A673 (cell line): ENCODE results near the gene CCDC154. TPM values are rescaled to one million over a fixed set of nuclear protein-coding genes. Genes with fewer than 3 reads are reported as not detected.

Experiments
- BruUV-seq: library from RNA; stranded (reverse); fragments of 400-500 nt; replicated peaks from 2 replicates; lab custom pipeline; 2021; lab: Mats Ljungman, UMichigan
- CTCF ChIA-PET: fragments of 300-600 bp; sonication (Branson Sonifier 250); formaldehyde crosslinking; loops from one replicate; lab custom pipeline; 2022; ENCODE audit warnings: antibody characterized with exemption; lab: Charles Lee
- POLR2A ChIA-PET: fragments of 300-600 bp; sonication (Branson Sonifier 250); formaldehyde crosslinking; loops from one replicate; lab custom pipeline; 2022; ENCODE audit warnings: antibody characterized with exemption; ENCODE audit not compliant: low non-redundant PET; lab: Charles Lee
- DNase-seq: peaks from one replicate; pipeline ENCODE4 v3.0.0-alpha.2; 2015; ENCODE audit warnings: low spot score
- H3K27ac ChIP-seq: fragments of 200-600 bp; sonication (generic); 2 replicates; pipeline ENCODE4 v1.5.1; 2016; ENCODE audit warnings: mixed run types, low read depth, mild to moderate bottlenecking, mixed read lengths, antibody characterized with exemption, low read length; ENCODE audit not compliant: poor library complexity, severe bottlenecking
- H3K27me3 ChIP-seq: fragments of 200-600 bp; sonication (generic); replicated peaks from 2 replicates; pipeline ENCODE4 v1.6.1; 2017; ENCODE audit warnings: mixed run types, low read depth, mild to moderate bottlenecking, mixed read lengths, antibody characterized with exemption, low read length; ENCODE audit not compliant: insufficient read depth, poor library complexity
- H3K36me3 ChIP-seq: fragments of 200-600 bp; sonication (generic); 2 replicates; pipeline ENCODE4 v1.6.1; 2016; ENCODE audit warnings: mixed run types, mild to moderate bottlenecking, mixed read lengths, antibody characterized with exemption, low read length; ENCODE audit not compliant: insufficient read depth, poor library complexity, severe bottlenecking
- H3K4me1 ChIP-seq: fragments of 200-600 bp; sonication (generic); 2 replicates; pipeline ENCODE4 v1.6.1; 2017; ENCODE audit warnings: mixed run types, mild to moderate bottlenecking, mixed read lengths, antibody characterized with exemption, low read length; ENCODE audit not compliant: insufficient read depth, poor library complexity, severe bottlenecking
- H3K4me3 ChIP-seq: fragments of 200-600 bp; sonication (generic); 2 replicates; pipeline ENCODE4 v1.5.1; 2016; ENCODE audit warnings: low read depth, mixed run types, mild to moderate bottlenecking, mixed read lengths, low read length; ENCODE audit not compliant: poor library complexity, severe bottlenecking
- H3K9me3 ChIP-seq: fragments of 200-600 bp; sonication (generic); 2 replicates; pipeline ENCODE4 v1.6.1; 2016; ENCODE audit warnings: mixed run types, low read depth, mild to moderate bottlenecking, mixed read lengths, antibody characterized with exemption, low read length; ENCODE audit not compliant: poor library complexity, severe bottlenecking
- EZH2 ChIP-seq: fragments of 200-600 bp; sonication (generic); IDR thresholded peaks from 2 replicates; pipeline ENCODE4 v1.6.1; 2017; ENCODE audit warnings: borderline replicate concordance, low read depth, mild to moderate bottlenecking, mixed read lengths, antibody characterized with exemption, low read length; ENCODE audit not compliant: poor library complexity, severe bottlenecking
- intact Hi-C: fragments of 100-400 bp; cut with micrococcal nuclease; formaldehyde crosslinking; loops from one replicate; pipeline ENCODE4 v1.10.0; 2022; ENCODE audit not compliant: unreplicated experiment
- total RNA-seq: library from RNA; stranded (reverse); gene quantifications from 2 replicates; pipeline ENCODE4 v1.2.3, GENCODE V29; 2021
- TF ChIP-seq, protein P1 (sequence below): fragments of 300-800, 200-600 bp; sonication (generic); conservative IDR thresholded peaks from 2 replicates; pipeline ENCODE4 v1.5.1; 2017; ENCODE audit warnings: low read depth, mild to moderate bottlenecking, antibody characterized with exemption, low read length, moderate library complexity, mixed read lengths

Gene CCDC154
- total RNA-seq, 1 experiment from 2014 or later = 1.2 TPM

- TF ChIP-seq EZH2 = no peak
- TF ChIP-seq, protein P1, sequence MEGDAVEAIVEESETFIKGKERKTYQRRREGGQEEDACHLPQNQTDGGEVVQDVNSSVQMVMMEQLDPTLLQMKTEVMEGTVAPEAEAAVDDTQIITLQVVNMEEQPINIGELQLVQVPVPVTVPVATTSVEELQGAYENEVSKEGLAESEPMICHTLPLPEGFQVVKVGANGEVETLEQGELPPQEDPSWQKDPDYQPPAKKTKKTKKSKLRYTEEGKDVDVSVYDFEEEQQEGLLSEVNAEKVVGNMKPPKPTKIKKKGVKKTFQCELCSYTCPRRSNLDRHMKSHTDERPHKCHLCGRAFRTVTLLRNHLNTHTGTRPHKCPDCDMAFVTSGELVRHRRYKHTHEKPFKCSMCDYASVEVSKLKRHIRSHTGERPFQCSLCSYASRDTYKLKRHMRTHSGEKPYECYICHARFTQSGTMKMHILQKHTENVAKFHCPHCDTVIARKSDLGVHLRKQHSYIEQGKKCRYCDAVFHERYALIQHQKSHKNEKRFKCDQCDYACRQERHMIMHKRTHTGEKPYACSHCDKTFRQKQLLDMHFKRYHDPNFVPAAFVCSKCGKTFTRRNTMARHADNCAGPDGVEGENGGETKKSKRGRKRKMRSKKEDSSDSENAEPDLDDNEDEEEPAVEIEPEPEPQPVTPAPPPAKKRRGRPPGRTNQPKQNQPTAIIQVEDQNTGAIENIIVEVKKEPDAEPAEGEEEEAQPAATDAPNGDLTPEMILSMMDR = no peak
- BruUV-seq = no TSS peak
- Histone ChIP-seq H3K9me3 (no peaks in the 10 kb centered on the region), H3K27me3 (no peaks in the 10 kb centered on the region), H3K36me3 (no peaks in the 10 kb centered on the region), H3K4me1 (peaks cover 11% of the 10 kb centered on the region), H3K4me3 (no peak overlapping the region), H3K27ac (no peak overlapping the region)
- ChIA-PET POLR2A (no interaction called here), CTCF (no interaction called here)
- DNase-seq = no peak
- intact Hi-C loops = no loop called here
Measured at GRCh38 chr16:1472974-1473373, 28.6 kb upstream of the CCDC154 start.

GRCh38 chr16:1471569-1472194, 27.3 kb upstream of the CCDC154 start:
- intact Hi-C loops = no loop called here
- Histone ChIP-seq H3K4me3 (no peak overlapping the region), H3K9me3 (no peaks in the 10 kb centered on the region), H3K27ac (no peak overlapping the region), H3K27me3 (no peaks in the 10 kb centered on the region), H3K36me3 (no peaks in the 10 kb centered on the region), H3K4me1 (peaks cover 11% of the 10 kb centered on the region)
- BruUV-seq = no TSS peak
- TF ChIP-seq, protein P1 = no peak
- TF ChIP-seq EZH2 = no peak
- CTCF ChIA-PET = no interaction called here
- POLR2A ChIA-PET = no interaction called here
- DNase-seq = no peak

DNA sequence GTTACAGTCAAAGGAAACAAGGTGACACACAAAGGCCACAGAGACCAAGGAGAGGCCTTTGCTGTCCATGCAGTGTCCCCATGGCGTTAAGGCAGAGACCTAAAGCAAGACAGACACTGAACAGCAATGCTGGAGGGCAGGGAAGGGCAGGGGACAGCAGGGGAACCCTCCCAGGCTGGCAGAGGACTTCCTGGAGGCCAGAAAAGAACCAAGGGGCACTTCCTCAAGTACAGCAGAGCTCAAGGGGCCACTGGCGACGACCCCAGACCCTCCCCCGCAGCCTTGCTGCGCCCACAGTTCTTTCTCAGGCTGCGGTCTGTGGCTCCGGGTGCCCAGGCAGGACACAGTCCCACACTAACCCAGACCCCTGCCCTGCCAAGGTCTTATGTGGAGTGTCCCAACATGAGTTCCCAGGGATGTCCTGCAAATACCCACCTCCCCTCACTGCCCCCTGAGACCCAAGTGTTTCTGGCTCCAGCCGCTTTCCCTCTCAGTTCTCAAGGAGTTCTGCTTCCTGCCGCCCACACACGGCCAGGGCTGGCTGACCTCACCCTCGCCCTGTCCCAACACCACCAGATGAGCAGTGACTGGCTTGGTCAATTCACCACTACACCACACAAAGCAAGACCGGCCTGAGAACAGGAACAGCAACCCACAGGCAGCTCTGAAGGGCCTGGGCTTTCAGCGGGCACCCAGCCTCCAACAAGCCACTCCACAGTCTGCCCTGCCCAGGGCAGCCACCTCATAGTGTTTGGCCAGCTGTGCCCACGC, 26.3 kb upstream of the CCDC154 start:
- Histone ChIP-seq H3K27ac (no peak overlapping the region), H3K4me1 (peaks cover 9% of the 10 kb centered on the region), H3K9me3 (no peaks in the 10 kb centered on the region), H3K27me3 (no peaks in the 10 kb centered on the region), H3K36me3 (no peaks in the 10 kb centered on the region), H3K4me3 (no peak overlapping the region)
- no peak for DNase-seq
- CTCF ChIA-PET = no interaction called here
- intact Hi-C loops = no loop called here
- POLR2A ChIA-PET = no interaction called here
- TF ChIP-seq, protein P1 = no peak
- TF ChIP-seq EZH2 = no peak
- no TSS peak for BruUV-seq
